ENCODE measurements around the gene ILDR2. TPM values are rescaled to one million over a fixed set of nuclear protein-coding genes. Genes with fewer than 3 reads are reported as not detected.

The ILDR2 gene
- total and polyA plus RNA-seq, 12 donors = 0.07 to 1.1 (median 0.20) TPM; not detected in 2

GRCh38 chr1:166924823-166925541, 50.4 kb downstream of the ILDR2 start:
- H3K27me3 ChIP-seq = peaks cover 21% of the 10 kb centered on the region
- WGBS, 4 donors = 61 to 79% (median 69%) methylated on average over 3 of the region's 3 CpGs
- no peaks in the 10 kb centered on the region for H3K36me3 ChIP-seq (replicated peaks in 1 of 2)
- DNase-seq = no peak
- intact Hi-C loops (cut with DNase I) = no loop called here
- no peak for TF ChIP-seq POLR2A (IDR thresholded peaks at IDR 0.05)
- TF ChIP-seq CTCF (IDR thresholded peaks at IDR 0.05) = no peak
- H3K27ac ChIP-seq = no peak overlapping the region
- H3K4me3 ChIP-seq = no peak overlapping the region
- peaks cover 4 to 8% of the 10 kb centered on the region in 2 donors for H3K4me1 ChIP-seq (replicated peaks in 1 of 2)
- H3K9me3 ChIP-seq (replicated peaks in 1 of 3) = no peaks in the 10 kb centered on the region

GRCh38 chr1:166920561-166921475, 54.5 kb downstream of the ILDR2 start:
- intact Hi-C loops (cut with DNase I) = no loop called here
- Histone ChIP-seq H3K27ac (no peak overlapping the region), H3K4me1 (replicated peaks in 1 of 2) (peaks cover 4 to 8% of the 10 kb centered on the region in 2 donors), H3K27me3 (peaks cover 40% of the 10 kb centered on the region), H3K4me3 (peak overlapping the region in 1 of 4 donors; percentile 44), H3K9me3 (replicated peaks in 1 of 3) (no peaks in the 10 kb centered on the region), H3K36me3 (replicated peaks in 1 of 2) (no peaks in the 10 kb centered on the region)
- 3 to 19% (median 4%) methylated on average over 13 to 113 of the region's 113 CpGs for WGBS, 4 donors
- no peak for DNase-seq
- TF ChIP-seq POLR2A (IDR thresholded peaks at IDR 0.05) (no peak), CTCF (IDR thresholded peaks at IDR 0.05) (no peak)

- no peaks in the 10 kb centered on the region for H3K36me3 ChIP-seq (replicated peaks in 1 of 2)
- WGBS, 4 donors = 82 to 89% (median 83%) methylated on average over 2 of the region's 2 CpGs
- peaks cover 40% of the 10 kb centered on the region for H3K27me3 ChIP-seq
- no peak overlapping the region for H3K27ac ChIP-seq
- DNase-seq = no peak
- no peak overlapping the region for H3K4me3 ChIP-seq
- intact Hi-C loops (cut with DNase I) = no loop called here
- no peaks in the 10 kb centered on the region for H3K9me3 ChIP-seq (replicated peaks in 1 of 3)
- TF ChIP-seq CTCF (IDR thresholded peaks at IDR 0.05) (no peak), POLR2A (IDR thresholded peaks at IDR 0.05) (no peak)
- peaks cover 4 to 8% of the 10 kb centered on the region in 2 donors for H3K4me1 ChIP-seq (replicated peaks in 1 of 2)
These were observed 56.4 kb downstream of the ILDR2 start for GRCh38 chr1:166918956-166919316.

All from adrenal gland (tissue), 12 donors.